GM12873 (cell line): ENCODE data around the gene EYA4.

Experiments used
- TF ChIP-seq, protein P1 (sequence below): IDR thresholded peaks from 2 replicates; pipeline ENCODE4 v1.5.1; 2012; ENCODE audit warnings: low read depth, mild to moderate bottlenecking, moderate library complexity, low read length, control low read depth; ENCODE audit not compliant: insufficient read depth; ENCODE audit errors: missing control alignments

EYA4 gene

GRCh38 chr6:133523816-133524215 is 282.7 kb downstream of the EYA4 start:
- TF ChIP-seq, protein P1, sequence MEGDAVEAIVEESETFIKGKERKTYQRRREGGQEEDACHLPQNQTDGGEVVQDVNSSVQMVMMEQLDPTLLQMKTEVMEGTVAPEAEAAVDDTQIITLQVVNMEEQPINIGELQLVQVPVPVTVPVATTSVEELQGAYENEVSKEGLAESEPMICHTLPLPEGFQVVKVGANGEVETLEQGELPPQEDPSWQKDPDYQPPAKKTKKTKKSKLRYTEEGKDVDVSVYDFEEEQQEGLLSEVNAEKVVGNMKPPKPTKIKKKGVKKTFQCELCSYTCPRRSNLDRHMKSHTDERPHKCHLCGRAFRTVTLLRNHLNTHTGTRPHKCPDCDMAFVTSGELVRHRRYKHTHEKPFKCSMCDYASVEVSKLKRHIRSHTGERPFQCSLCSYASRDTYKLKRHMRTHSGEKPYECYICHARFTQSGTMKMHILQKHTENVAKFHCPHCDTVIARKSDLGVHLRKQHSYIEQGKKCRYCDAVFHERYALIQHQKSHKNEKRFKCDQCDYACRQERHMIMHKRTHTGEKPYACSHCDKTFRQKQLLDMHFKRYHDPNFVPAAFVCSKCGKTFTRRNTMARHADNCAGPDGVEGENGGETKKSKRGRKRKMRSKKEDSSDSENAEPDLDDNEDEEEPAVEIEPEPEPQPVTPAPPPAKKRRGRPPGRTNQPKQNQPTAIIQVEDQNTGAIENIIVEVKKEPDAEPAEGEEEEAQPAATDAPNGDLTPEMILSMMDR = no peak

- TF ChIP-seq, protein P1 = no peak
Observed at GRCh38 chr6:133526436-133526835, 285.3 kb downstream of the EYA4 start.

DNA sequence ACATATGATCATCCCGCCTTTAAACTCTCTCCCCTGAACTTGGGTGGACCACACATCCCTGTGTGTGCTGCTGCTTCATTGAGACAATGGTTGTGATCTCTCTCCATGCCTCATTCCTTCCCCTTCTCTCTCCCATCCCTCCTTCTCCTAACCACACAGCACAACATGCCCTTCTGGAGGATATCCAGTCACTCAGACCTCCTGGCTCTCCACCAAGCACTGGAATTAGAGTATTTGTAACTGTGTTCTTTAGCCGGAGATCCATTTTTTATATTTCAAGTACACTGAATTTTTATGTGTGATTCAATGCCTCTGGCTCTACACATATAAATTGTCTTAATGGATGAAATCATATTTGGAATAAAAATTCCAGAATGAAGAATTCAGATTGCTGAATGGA is 287.4 kb downstream of the EYA4 start:
- TF ChIP-seq, protein P1 = no peak

DNA sequence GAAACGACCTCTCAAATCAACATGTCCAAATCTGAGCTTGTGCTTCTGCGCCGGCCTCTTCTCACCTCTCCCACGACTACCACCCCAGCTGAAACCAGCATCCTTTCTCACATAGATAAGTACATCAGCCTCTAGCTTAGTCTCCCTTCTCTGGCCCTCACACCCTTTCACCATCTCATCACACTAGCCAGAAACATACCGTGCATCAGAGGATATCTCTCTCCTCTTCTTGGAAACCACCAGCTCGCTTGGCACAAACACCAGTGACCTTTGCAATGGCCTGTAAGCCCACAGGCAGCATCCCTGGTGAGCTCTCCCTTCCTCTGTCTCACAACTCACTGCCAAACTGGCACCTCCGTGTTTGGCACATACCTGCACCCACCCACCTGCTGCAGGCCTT is 291.8 kb downstream of the EYA4 start:
- TF ChIP-seq, protein P1 = no peak

DNA sequence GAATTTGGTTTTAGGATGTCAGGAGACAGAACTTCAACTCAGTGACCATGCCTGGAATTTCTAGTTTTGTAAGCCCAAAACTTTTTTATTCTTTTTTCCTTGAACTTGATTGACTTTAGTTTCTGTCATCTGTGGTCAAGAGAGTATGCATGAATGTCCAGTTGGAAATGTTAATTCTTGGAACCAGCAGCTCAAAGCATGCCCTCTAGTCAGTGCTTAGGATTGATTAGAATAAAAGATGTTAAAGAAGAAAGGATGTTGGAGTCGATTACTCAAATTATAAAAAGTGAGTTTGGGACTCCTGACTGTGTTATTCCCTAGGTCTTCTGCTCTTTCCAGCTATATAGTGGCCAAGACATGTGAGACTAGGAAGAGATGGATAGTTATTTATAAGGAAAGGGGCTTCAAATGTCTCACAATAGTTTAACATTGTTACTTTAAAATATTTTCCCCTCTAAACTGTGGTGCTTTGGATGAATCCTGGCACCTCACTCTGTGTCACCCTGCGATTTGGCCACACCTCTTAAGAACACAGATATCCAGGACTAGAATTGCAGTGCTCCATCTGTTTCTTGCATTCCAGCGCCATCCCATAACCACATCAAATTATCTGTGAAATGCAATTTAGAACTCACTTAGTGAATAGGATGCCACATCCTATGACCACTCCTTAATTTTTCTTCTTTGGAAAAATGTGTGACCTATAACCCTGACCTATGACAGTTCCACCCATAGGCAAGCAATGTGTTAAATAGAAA is 298.5 kb downstream of the EYA4 start:
- TF ChIP-seq, protein P1 = no peak

DNA sequence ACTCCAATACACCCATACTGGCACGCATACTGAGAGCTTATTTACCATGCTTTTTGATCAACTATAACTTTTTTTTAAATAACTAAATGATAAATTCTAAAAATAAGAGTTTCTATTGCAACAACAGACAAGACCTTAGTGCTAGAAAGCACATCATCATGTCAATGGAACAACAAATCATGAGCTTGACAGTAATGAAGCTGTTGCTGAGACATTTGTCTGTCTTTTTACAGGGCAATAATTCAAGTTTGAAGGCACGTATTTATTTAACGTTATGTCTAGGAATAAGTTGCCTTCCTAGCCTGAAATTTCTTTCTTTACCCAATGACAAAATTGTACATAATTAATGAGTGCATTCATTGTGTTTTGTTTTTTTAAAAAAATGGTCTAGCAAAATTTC is 299.2 kb downstream of the EYA4 start:
- TF ChIP-seq, protein P1 = no peak

DNA sequence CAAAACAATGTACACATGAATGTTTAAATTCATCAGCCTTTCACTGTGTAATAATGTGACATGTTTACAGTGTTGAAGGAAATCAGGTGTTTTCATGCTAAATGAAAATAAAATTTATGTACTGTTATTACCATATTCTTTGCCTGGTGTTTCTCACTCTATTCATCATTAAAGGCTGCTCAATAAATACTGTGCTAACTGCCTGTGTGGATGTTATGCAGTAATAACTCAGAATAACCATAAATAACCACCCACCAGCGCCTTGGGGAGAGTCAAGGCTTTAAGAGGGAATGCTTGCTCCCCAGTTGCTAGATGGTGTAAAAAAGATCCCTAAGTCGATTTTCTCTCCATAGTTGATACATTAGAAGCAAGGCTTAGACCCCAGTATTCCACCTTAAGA is 299.9 kb downstream of the EYA4 start:
- TF ChIP-seq, protein P1 = no peak
